GM10847 (cell line): ENCODE measurements around the gene GNB2.
A peak's percentile ranks its signal among the peaks of the same experiment; 100 is the strongest.

Experiments used
- POLR2A ChIP-seq: IDR thresholded peaks from 2 replicates; pipeline ENCODE4 v1.6.1; 2011; ENCODE audit not compliant: insufficient read length; ENCODE audit errors: extremely low read depth

The GNB2 gene

GRCh38 chr7:100649826-100650565 is 23.5 kb upstream of the GNB2 start:
- TF ChIP-seq POLR2A, result no peak

- no peak for TF ChIP-seq POLR2A
Measured at GRCh38 chr7:100654908-100655831, 18.4 kb upstream of the GNB2 start.

GRCh38 chr7:100655908-100656674 is 17.4 kb upstream of the GNB2 start, which contains the start of gene ACTL6B:
Gene ACTL6B (minus strand): TSS chr7:100656448. CDS start chr7:100656354, 94 bp downstream.
- TF ChIP-seq POLR2A, result no peak

- no peak for TF ChIP-seq POLR2A
Measured at GRCh38 chr7:100665168-100665726, 8.3 kb upstream of the GNB2 start.

- TF ChIP-seq POLR2A, result no peak
Measured at GRCh38 chr7:100667331-100668068, 6.0 kb upstream of the GNB2 start.

- no peak for TF ChIP-seq POLR2A
Measured at GRCh38 chr7:100668069-100668449, 5.5 kb upstream of the GNB2 start.

- no peak for TF ChIP-seq POLR2A
Measured at GRCh38 chr7:100670074-100670473, 3.5 kb upstream of the GNB2 start.

GRCh38 chr7:100671353-100672327 is 1.9 kb upstream of the GNB2 start:
- no peak for TF ChIP-seq POLR2A

GRCh38 chr7:100673942-100674410 is 436 bp downstream of the GNB2 start:
- no peak for TF ChIP-seq POLR2A

GRCh38 chr7:100674411-100675104 is 1.0 kb downstream of the GNB2 start:
- TF ChIP-seq POLR2A, result no peak

GRCh38 chr7:100675105-100675451 is 1.5 kb downstream of the GNB2 start:
- TF ChIP-seq POLR2A, result no peak

GRCh38 chr7:100675581-100676350 is 2.2 kb downstream of the GNB2 start:
- peak; percentile 24 for TF ChIP-seq POLR2A
